Measurements from ENCODE around the gene PRKAG2. TPM values are rescaled to one million over a fixed set of nuclear protein-coding genes. Genes with fewer than 3 reads are reported as not detected.

Gene PRKAG2
- polyA plus RNA-seq, 1 donor: 12.3 TPM

- no peak for DNase-seq (ENCODE audit: low read depth)
Measured at GRCh38 chr7:151818674-151819519, 58.0 kb downstream of the PRKAG2 start.

- DNase-seq (ENCODE audit: low read depth): no peak
Measured at GRCh38 chr7:151817981-151818673, 58.8 kb downstream of the PRKAG2 start.

GRCh38 chr7:151817315-151817690, 59.6 kb downstream of the PRKAG2 start:
- DNase-seq (ENCODE audit: low read depth): no peak

GRCh38 chr7:151816562-151817314, 60.2 kb downstream of the PRKAG2 start:
- no peak for DNase-seq (ENCODE audit: low read depth)

GRCh38 chr7:151815419-151815818, 61.5 kb downstream of the PRKAG2 start:
- DNase-seq (ENCODE audit: low read depth): no peak

GRCh38 chr7:151814400-151815009, 62.4 kb downstream of the PRKAG2 start:
- DNase-seq (ENCODE audit: low read depth): no peak

- DNase-seq (ENCODE audit: low read depth): no peak
Measured at GRCh38 chr7:151813997-151814396, 62.9 kb downstream of the PRKAG2 start.

- DNase-seq (ENCODE audit: low read depth): no peak
Measured at GRCh38 chr7:151813445-151813844, 63.5 kb downstream of the PRKAG2 start.

- DNase-seq (ENCODE audit: low read depth): no peak
Measured at GRCh38 chr7:151812967-151813366, 63.9 kb downstream of the PRKAG2 start.

- DNase-seq (ENCODE audit: low read depth): no peak
Measured at GRCh38 chr7:151810441-151811232, 66.3 kb downstream of the PRKAG2 start.

- DNase-seq (ENCODE audit: low read depth): no peak
Measured at GRCh38 chr7:151809864-151810170, 67.1 kb downstream of the PRKAG2 start.

GRCh38 chr7:151809146-151809863, 67.6 kb downstream of the PRKAG2 start:
- DNase-seq (ENCODE audit: low read depth): no peak

GRCh38 chr7:151808400-151809145, 68.3 kb downstream of the PRKAG2 start:
- no peak for DNase-seq (ENCODE audit: low read depth)

- no peak for DNase-seq (ENCODE audit: low read depth)
Measured at GRCh38 chr7:151807846-151808245, 69.1 kb downstream of the PRKAG2 start.

- DNase-seq (ENCODE audit: low read depth): no peak
Measured at GRCh38 chr7:151806952-151807775, 69.8 kb downstream of the PRKAG2 start.

- DNase-seq (ENCODE audit: low read depth): no peak
Measured at GRCh38 chr7:151806204-151806603, 70.7 kb downstream of the PRKAG2 start.

GRCh38 chr7:151805191-151805590, 71.7 kb downstream of the PRKAG2 start:
- DNase-seq (ENCODE audit: low read depth): no peak

- no peak for DNase-seq (ENCODE audit: low read depth)
Measured at GRCh38 chr7:151804756-151805155, 72.2 kb downstream of the PRKAG2 start.

- no peak for DNase-seq (ENCODE audit: low read depth)
Measured at GRCh38 chr7:151803841-151804240, 73.1 kb downstream of the PRKAG2 start.

All from forelimb muscle (tissue), 1 donor.